ENCODE results near the gene PSMA4. TPM values are rescaled to one million over a fixed set of nuclear protein-coding genes. Genes with fewer than 3 reads are reported as not detected.

The PSMA4 gene
- total and polyA plus RNA-seq, 2 of the 8 experiments (the other 6 are each of a cell fraction or from before 2014, with no cell fraction given) = 348 to 445 TPM

GRCh38 chr15:78507831-78508160, 32.4 kb upstream of the PSMA4 start:
- TF ChIP-seq KDM4A (IDR thresholded peaks at IDR 0.05; ENCODE audit: low read depth, low read length, severe bottlenecking) (peak; percentile 48), GABPA (IDR thresholded peaks at IDR 0.05; ENCODE audit: borderline replicate concordance, insufficient read depth, low read length) (no peak), POLR2AphosphoS5 (IDR thresholded peaks at IDR 0.05; ENCODE audit: low read depth, low read length) (no peak)
- Histone ChIP-seq H2BK15ac (ENCODE audit: low read length) (no peak overlapping the region), H4K8ac (ENCODE audit: extremely low read depth, insufficient read depth, low read length) (no peak overlapping the region), H3K4me2 (ENCODE audit: insufficient read depth in 1 of 2, low read depth in 2 of 2, low read length in 2 of 2) (peak overlapping the region; percentile 72 to 96), H2AFZ (ENCODE audit: low read length) (peak overlapping the region; percentile 84), H3K56ac (replicated peaks; ENCODE audit: insufficient read length, low read depth, low read length) (no peak overlapping the region), H3K36me3 (ENCODE audit: control insufficient read depth in 2 of 4, insufficient read depth in 4 of 4, low read length in 3 of 4) (no peaks in the 10 kb centered on the region), H3K79me2 (ENCODE audit: control insufficient read depth in 1 of 2, insufficient read depth in 2 of 2, low read length in 2 of 2) (no peaks in the 10 kb centered on the region), H2AK5ac (ENCODE audit: low read depth, low read length) (no peak overlapping the region), H3K9me3 (ENCODE audit: insufficient read depth in 2 of 2, low read depth in 1 of 2, low read length in 1 of 2) (no peaks in the 10 kb centered on the region; a peak in 1 of 4 replicates), H3K9ac (replicated peaks in 1 of 4; ENCODE audit: extremely low read depth in 1 of 4, low read depth in 3 of 4, low read length in 3 of 4) (peak overlapping the region; percentile 14 to 66 (median 34); a peak in 5 of 7 replicates), H3K18ac (ENCODE audit: extremely low read depth, low read length) (peak overlapping the region; percentile 60), H3K27me3 (replicated peaks in 1 of 4; ENCODE audit: control insufficient read depth in 3 of 4, extremely low read depth in 1 of 4, insufficient read depth in 3 of 4, low read length in 3 of 4) (peaks cover 0 to 14% (median 8%) of the 10 kb centered on the region in 4 experiments; a peak in 6 of 7 replicates), H3K4me3 (ENCODE audit: extremely low read depth in 1 of 4, insufficient read depth in 2 of 4, low read depth in 3 of 4, low read length in 4 of 4) (peak overlapping the region; percentile 70 to 83 (median 72)), H3K27ac (ENCODE audit: low read depth, low read length) (no peak overlapping the region), H3K4ac (replicated peaks; ENCODE audit: insufficient read length, low read depth, low read length) (no peak overlapping the region), H4K20me1 (replicated peaks in 1 of 2; ENCODE audit: control insufficient read depth in 1 of 2, insufficient read depth in 2 of 2, low read length in 2 of 2) (no peaks in the 10 kb centered on the region), H2BK120ac (replicated peaks; ENCODE audit: low read depth, low read length) (no peak overlapping the region), H2BK20ac (ENCODE audit: low read length) (0 out of 2 replicates have a peak overlapping the region, but pooled peaks have one; percentile 72), H4K91ac (replicated peaks; ENCODE audit: insufficient read length, low read length) (no peak overlapping the region), H3K23me2 (ENCODE audit: low read depth, low read length) (peaks cover 11% of the 10 kb centered on the region; the same call in 1 of the 2 replicates), H2BK5ac (ENCODE audit: low read depth, low read length) (no peak overlapping the region), H3K23ac (ENCODE audit: insufficient read length) (no peak overlapping the region), H4K5ac (ENCODE audit: insufficient read length, low read depth, low read length) (no peak overlapping the region), H3K79me1 (ENCODE audit: low read depth, low read length) (no peaks in the 10 kb centered on the region), H3K4me1 (replicated peaks in 1 of 4; ENCODE audit: control insufficient read depth in 3 of 4, insufficient read depth in 4 of 4, low read length in 3 of 4) (peaks cover 0 to 5% (median 1%) of the 10 kb centered on the region in 4 experiments; a peak in 2 of 7 replicates), H3K14ac (ENCODE audit: insufficient read length) (no peak overlapping the region), H2BK12ac (ENCODE audit: low read depth, low read length) (no peak overlapping the region)
- peak in 1 of 2 experiments; percentile 1 for DNase-seq (ENCODE audit: low read depth in 1 of 2, low spot score in 2 of 2)
- no peak for FAIRE-seq
- ChIA-PET CTCF (ENCODE audit: partially characterized antibody) (interaction anchor here (0.8 to 1.1 kb wide), 3 partner anchors 26 to 113 kb away, joined by 3 read pairs; partner anchors contain the start of genes CHRNA3 and PSMA4), POLR2A (ENCODE audit: partially characterized antibody) (interaction anchor here (1.4 to 1.9 kb wide), 2 partner anchors 33 to 57 kb away, joined by 4 to 8 read pairs; partner anchors contain the start of genes CHRNA5 and PSMA4)
- 4% methylated on average over 13 of the region's 13 CpGs; no CpG with 5 or more reads in 1 of the 2 experiments for WGBS, 2 experiments (ENCODE audit: extremely low coverage in 1 of 2, insufficient coverage in 1 of 2, insufficient read length in 1 of 2, insufficient replicate concordance in 2 of 2, low coverage in 1 of 2, low lambda C conversion rate in 2 of 2, missing lambda C conversion rate in 1 of 2)

Measured in H1 (cell line).